ENCODE measurements around the gene KLC1. TPM values are rescaled to one million over a fixed set of nuclear protein-coding genes. Genes with fewer than 3 reads are reported as not detected.
A peak's percentile ranks its signal among the peaks of the same experiment; 100 is the strongest.

The KLC1 gene
- total and polyA plus RNA-seq, 4 donors, result 22.9 to 131 (median 46.0) TPM

GRCh38 chr14:103606963-103607668 is 21.9 kb upstream of the KLC1 start:
- H3K4me3 ChIP-seq (ENCODE audit: low read depth in 1 of 3, low read length in 3 of 3), result no peak overlapping the region
- H3K27me3 ChIP-seq (ENCODE audit: control insufficient read depth in 4 of 4, insufficient read depth in 4 of 4, low read length in 3 of 4), result no peaks in the 10 kb centered on the region
- no peak overlapping the region for H3K9ac ChIP-seq (ENCODE audit: low read depth in 1 of 2, low read length in 2 of 2)
- peaks cover 0 to 9% (median 2%) of the 10 kb centered on the region in 4 donors for H3K9me3 ChIP-seq (ENCODE audit: control insufficient read depth in 4 of 4, low read length in 3 of 4)
- H3K27ac ChIP-seq (ENCODE audit: low read depth in 1 of 2, low read length in 2 of 2), result no peak overlapping the region
- TF ChIP-seq RXRA (IDR thresholded peaks at IDR 0.05) (peak in 1 of 2 donors; percentile 12), MAX (IDR thresholded peaks at IDR 0.05) (peak; percentile 85), YY1 (IDR thresholded peaks at IDR 0.05) (no peak), NR2F2 (IDR thresholded peaks at IDR 0.05) (peak; percentile 33), REST (IDR thresholded peaks at IDR 0.05) (no peak), SP1 (IDR thresholded peaks at IDR 0.05) (peak; percentile 39), RAD21 (IDR thresholded peaks at IDR 0.05) (peak; percentile 59 to 69), EGR1 (IDR thresholded peaks at IDR 0.05; ENCODE audit: low read depth in 2 of 2) (no peak), CTCF (IDR thresholded peaks at IDR 0.05; ENCODE audit: low read depth, low read length, missing input control) (peak; percentile 13)
- WGBS, result 12% methylated on average over 25 of the region's 25 CpGs
- no peaks in the 10 kb centered on the region for H3K36me3 ChIP-seq (ENCODE audit: control insufficient read depth in 4 of 4, insufficient read depth in 3 of 4, low read depth in 1 of 4, low read length in 3 of 4)
- no peak for DNase-seq (ENCODE audit: low spot score)
- peaks cover 0 to 11% (median 2%) of the 10 kb centered on the region in 4 donors for H3K4me1 ChIP-seq (ENCODE audit: control insufficient read depth in 4 of 4, insufficient read depth in 4 of 4, low read length in 3 of 4)

- Histone ChIP-seq H3K9me3 (ENCODE audit: control insufficient read depth in 4 of 4, low read length in 3 of 4) (peaks cover 0 to 9% (median 2%) of the 10 kb centered on the region in 4 donors), H3K27ac (ENCODE audit: low read depth in 1 of 2, low read length in 2 of 2) (no peak overlapping the region), H3K4me3 (ENCODE audit: low read depth in 1 of 3, low read length in 3 of 3) (no peak overlapping the region), H3K4me1 (ENCODE audit: control insufficient read depth in 4 of 4, insufficient read depth in 4 of 4, low read length in 3 of 4) (peaks cover 0 to 11% (median 2%) of the 10 kb centered on the region in 4 donors), H3K36me3 (ENCODE audit: control insufficient read depth in 4 of 4, insufficient read depth in 3 of 4, low read depth in 1 of 4, low read length in 3 of 4) (no peaks in the 10 kb centered on the region), H3K9ac (ENCODE audit: low read depth in 1 of 2, low read length in 2 of 2) (no peak overlapping the region), H3K27me3 (ENCODE audit: control insufficient read depth in 4 of 4, insufficient read depth in 4 of 4, low read length in 3 of 4) (no peaks in the 10 kb centered on the region)
- 31% methylated on average over 15 of the region's 15 CpGs for WGBS
- DNase-seq (ENCODE audit: low spot score), result no peak
- TF ChIP-seq YY1 (IDR thresholded peaks at IDR 0.05), result no peak
- no peak for TF ChIP-seq RAD21 (IDR thresholded peaks at IDR 0.05)
- no peak for TF ChIP-seq CTCF (IDR thresholded peaks at IDR 0.05; ENCODE audit: low read depth, low read length, missing input control)
- no peak for TF ChIP-seq HNF4A (conservative IDR thresholded peaks at IDR 0.05)
- TF ChIP-seq JUND (IDR thresholded peaks at IDR 0.05), result no peak
- TF ChIP-seq FOXA1 (IDR thresholded peaks at IDR 0.05), result no peak
- no peak for TF ChIP-seq GABPA (IDR thresholded peaks at IDR 0.05 in 1 of 2, conservative IDR thresholded peaks at IDR 0.05 in 1 of 2)
- TF ChIP-seq MAX (IDR thresholded peaks at IDR 0.05), result no peak
- TF ChIP-seq ATF3 (IDR thresholded peaks at IDR 0.05), result no peak
- TF ChIP-seq HNF4G (IDR thresholded peaks at IDR 0.05), result no peak
- TF ChIP-seq REST (IDR thresholded peaks at IDR 0.05), result no peak
- TF ChIP-seq FOXA2 (IDR thresholded peaks at IDR 0.05), result no peak
- TF ChIP-seq RXRA (IDR thresholded peaks at IDR 0.05), result no peak
These were observed 21.2 kb upstream of the KLC1 start for GRCh38 chr14:103607822-103608221.

Measured in liver (tissue), 9 donors.